HL-60 (cell line): ENCODE results near the gene C19orf12.

Source experiments
- DNase-seq, 2 experiments: peaks; one replicate each; pipeline ENCODE4 v3.0.0-alpha.2; 2010 to 2020; ENCODE audit warnings: low read depth in 1 of 2, low spot score in 1 of 2
- H3K27ac ChIP-seq: fragments of 250-450 bp; sonication (Bioruptor Pico); replicated peaks from 2 replicates; pipeline ENCODE4 v1.5.1; 2020; ENCODE audit warnings: mild to moderate bottlenecking, moderate library complexity
- H3K27me3 ChIP-seq: fragments of 250-450 bp; sonication (Bioruptor Pico); 2 replicates; pipeline ENCODE4 v1.5.1; 2021; ENCODE audit warnings: mild to moderate bottlenecking, moderate library complexity; ENCODE audit not compliant: insufficient read depth, poor library complexity, severe bottlenecking
- H3K4me3 ChIP-seq: replicated peaks from 2 replicates; pipeline ENCODE4 v1.5.1; 2011; ENCODE audit warnings: mild to moderate bottlenecking, control low read depth, low read length; ENCODE audit not compliant: insufficient read depth
- CTCF ChIP-seq: IDR thresholded peaks from one replicate; pipeline ENCODE4 v1.5.1; 2011; ENCODE audit warnings: low read length, control low read depth, inconsistent platforms; ENCODE audit not compliant: insufficient read depth
- GABPA ChIP-seq: IDR thresholded peaks from 2 replicates; pipeline ENCODE4 v1.6.1; 2012; ENCODE audit warnings: low read depth
- POLR2AphosphoS5 ChIP-seq: IDR thresholded peaks from 2 replicates; pipeline ENCODE4 v1.6.1; 2012; ENCODE audit warnings: low read depth
- SPI1 ChIP-seq: IDR thresholded peaks from 2 replicates; pipeline ENCODE4 v1.6.1; 2012; ENCODE audit warnings: low read depth, mild to moderate bottlenecking, borderline replicate concordance
- TF ChIP-seq, protein P1 (sequence below): IDR thresholded peaks from 2 replicates; pipeline ENCODE4 v1.6.1; 2012; ENCODE audit warnings: low read depth; ENCODE audit not compliant: insufficient replicate concordance

The C19orf12 gene

GRCh38 chr19:29702963-29703320 lies 12.1 kb downstream of the C19orf12 start:
- no peak for TF ChIP-seq GABPA
- TF ChIP-seq, protein P1, sequence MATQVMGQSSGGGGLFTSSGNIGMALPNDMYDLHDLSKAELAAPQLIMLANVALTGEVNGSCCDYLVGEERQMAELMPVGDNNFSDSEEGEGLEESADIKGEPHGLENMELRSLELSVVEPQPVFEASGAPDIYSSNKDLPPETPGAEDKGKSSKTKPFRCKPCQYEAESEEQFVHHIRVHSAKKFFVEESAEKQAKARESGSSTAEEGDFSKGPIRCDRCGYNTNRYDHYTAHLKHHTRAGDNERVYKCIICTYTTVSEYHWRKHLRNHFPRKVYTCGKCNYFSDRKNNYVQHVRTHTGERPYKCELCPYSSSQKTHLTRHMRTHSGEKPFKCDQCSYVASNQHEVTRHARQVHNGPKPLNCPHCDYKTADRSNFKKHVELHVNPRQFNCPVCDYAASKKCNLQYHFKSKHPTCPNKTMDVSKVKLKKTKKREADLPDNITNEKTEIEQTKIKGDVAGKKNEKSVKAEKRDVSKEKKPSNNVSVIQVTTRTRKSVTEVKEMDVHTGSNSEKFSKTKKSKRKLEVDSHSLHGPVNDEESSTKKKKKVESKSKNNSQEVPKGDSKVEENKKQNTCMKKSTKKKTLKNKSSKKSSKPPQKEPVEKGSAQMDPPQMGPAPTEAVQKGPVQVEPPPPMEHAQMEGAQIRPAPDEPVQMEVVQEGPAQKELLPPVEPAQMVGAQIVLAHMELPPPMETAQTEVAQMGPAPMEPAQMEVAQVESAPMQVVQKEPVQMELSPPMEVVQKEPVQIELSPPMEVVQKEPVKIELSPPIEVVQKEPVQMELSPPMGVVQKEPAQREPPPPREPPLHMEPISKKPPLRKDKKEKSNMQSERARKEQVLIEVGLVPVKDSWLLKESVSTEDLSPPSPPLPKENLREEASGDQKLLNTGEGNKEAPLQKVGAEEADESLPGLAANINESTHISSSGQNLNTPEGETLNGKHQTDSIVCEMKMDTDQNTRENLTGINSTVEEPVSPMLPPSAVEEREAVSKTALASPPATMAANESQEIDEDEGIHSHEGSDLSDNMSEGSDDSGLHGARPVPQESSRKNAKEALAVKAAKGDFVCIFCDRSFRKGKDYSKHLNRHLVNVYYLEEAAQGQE: no peak
- no peak for TF ChIP-seq CTCF
- no peak for TF ChIP-seq SPI1
- TF ChIP-seq POLR2AphosphoS5: no peak
- Histone ChIP-seq H3K27me3 (no peaks in the 10 kb centered on the region), H3K27ac (no peak overlapping the region), H3K4me3 (no peak overlapping the region)
- DNase-seq: no peak

DNA sequence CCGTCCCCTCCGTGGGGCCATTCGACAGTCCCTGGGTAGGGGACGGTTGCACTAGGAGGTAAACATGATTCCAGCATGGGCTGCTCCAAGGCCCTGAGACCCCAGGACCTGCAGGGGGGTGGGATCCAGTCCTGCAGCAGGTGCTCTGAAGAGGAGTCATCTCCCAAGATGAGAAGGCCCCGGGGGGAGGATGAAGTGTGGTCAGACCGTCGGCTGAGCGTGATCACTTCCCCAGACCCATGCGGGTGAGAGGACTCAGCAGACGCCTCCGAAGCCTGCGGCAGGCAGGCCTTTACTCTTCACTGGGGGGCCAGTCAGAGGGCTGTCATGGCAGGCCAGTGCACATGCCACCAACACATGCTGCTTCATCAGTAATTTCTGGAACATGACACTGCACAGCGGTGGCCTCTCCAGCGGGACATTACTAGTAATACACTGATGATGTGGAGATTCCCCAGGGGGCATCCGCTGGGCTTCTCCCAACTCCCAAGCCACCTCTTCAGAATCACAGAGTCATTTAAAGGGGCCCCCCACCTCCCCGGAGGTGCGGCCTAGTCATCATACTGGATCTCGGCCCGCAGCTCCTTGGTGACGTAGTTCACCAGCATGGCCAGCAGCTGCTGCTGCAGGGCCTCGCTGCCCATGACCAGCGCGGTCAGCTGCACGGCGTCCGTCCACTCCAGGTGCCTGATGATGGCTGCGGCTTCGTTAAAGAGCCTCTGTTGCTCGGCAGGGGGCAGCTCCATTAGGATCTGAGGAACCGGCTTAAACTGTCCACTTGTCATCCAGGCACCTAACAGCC lies 12.7 kb downstream of the C19orf12 start:
- no peak for DNase-seq
- no peaks in the 10 kb centered on the region for H3K27me3 ChIP-seq
- no peak overlapping the region for H3K27ac ChIP-seq
- TF ChIP-seq GABPA: no peak
- no peak overlapping the region for H3K4me3 ChIP-seq

DNA sequence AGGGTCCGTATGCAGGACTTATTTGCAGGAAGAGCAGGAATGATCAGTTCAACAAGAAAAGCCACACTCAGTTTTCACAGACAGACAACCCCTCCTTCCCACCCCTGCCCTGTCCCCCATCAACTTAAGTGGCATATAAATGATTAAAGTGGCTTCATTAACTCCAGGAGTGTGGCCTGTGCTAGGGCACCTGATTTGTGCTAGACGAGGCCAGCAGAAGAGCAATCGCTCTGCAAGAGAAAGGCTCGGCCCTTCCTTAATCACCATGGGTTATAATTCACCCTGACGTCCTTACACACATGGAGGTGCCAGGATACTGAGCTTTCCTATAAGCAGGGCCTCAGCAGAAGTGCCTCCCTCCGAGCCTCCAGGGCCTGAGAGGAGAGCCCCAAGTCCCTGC lies 14.6 kb downstream of the C19orf12 start:
- no peak overlapping the region for H3K4me3 ChIP-seq
- TF ChIP-seq SPI1: no peak
- no peak for DNase-seq
- H3K27me3 ChIP-seq: no peaks in the 10 kb centered on the region
- H3K27ac ChIP-seq: no peak overlapping the region

GRCh38 chr19:29699861-29700260 lies 15.2 kb downstream of the C19orf12 start:
- TF ChIP-seq POLR2AphosphoS5 (no peak), CTCF (no peak), GABPA (no peak), SPI1 (no peak)
- TF ChIP-seq, protein P1: no peak
- Histone ChIP-seq H3K27ac (no peak overlapping the region), H3K4me3 (no peak overlapping the region), H3K27me3 (no peaks in the 10 kb centered on the region)
- no peak for DNase-seq
